ENCODE data around the gene SEMA4D. TPM values are rescaled to one million over a fixed set of nuclear protein-coding genes. Genes with fewer than 3 reads are reported as not detected.

SEMA4D gene
- total RNA-seq, 1 experiment from 2014 or later = 2.2 TPM

- in situ Hi-C loops (cut with HindIII; ENCODE audit: low sequenced_read_pairs) = no loop called here
- DNase-seq (ENCODE audit: low spot score) = peak; percentile 82
These were observed 33.9 kb upstream of the SEMA4D start for GRCh38 chr9:89531766-89532165.

GRCh38 chr9:89530726-89531125, 32.8 kb upstream of the SEMA4D start:
- no peak for DNase-seq (ENCODE audit: low spot score)
- in situ Hi-C loops (cut with HindIII; ENCODE audit: low sequenced_read_pairs) = no loop called here

GRCh38 chr9:89529243-89530035, 31.5 kb upstream of the SEMA4D start:
- no peak for DNase-seq (ENCODE audit: low spot score)
- in situ Hi-C loops (cut with HindIII; ENCODE audit: low sequenced_read_pairs) = no loop called here

DNA sequence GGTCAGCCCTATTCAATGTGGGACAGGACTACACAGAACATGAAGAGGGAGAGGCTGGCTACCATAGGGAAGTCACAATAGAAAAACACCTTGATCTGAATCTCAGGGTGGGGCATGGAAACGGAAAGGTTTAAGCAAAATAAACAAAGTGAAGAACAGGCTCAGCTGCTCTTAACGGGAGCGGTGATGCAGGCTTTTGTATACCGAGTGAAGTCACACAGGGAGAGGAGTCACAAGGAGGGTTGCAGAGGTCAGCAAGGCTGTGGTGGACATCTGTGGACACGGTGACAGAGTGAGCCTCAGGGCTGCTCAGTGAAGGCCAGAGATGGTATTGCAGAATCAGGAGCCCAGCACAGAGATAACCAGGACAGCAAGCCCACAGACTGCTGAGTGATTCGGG, 30.6 kb upstream of the SEMA4D start:
- no peak for DNase-seq (ENCODE audit: low spot score)
- in situ Hi-C loops (cut with HindIII; ENCODE audit: low sequenced_read_pairs) = no loop called here

DNA sequence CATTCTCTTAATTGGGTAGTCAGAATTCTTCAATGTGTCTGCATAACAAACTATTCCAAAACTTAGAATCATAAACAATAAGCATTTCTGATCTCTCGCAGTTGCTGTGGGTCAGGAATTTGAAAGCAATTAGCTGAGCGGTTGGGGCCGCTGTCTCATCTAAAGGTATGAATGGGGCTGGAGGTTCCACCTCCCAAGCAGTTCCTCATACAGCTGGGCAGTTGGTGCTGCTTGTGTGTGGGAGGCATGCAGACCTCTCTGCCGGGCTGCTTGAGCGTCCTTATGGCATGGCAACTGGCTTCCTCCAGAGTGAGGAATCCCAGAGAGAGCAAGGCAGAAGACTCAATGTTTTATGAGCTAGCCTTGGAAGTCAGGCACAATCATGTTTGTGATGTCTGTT, 30.2 kb upstream of the SEMA4D start:
- no peak for DNase-seq (ENCODE audit: low spot score)
- in situ Hi-C loops (cut with HindIII; ENCODE audit: low sequenced_read_pairs) = no loop called here

DNA sequence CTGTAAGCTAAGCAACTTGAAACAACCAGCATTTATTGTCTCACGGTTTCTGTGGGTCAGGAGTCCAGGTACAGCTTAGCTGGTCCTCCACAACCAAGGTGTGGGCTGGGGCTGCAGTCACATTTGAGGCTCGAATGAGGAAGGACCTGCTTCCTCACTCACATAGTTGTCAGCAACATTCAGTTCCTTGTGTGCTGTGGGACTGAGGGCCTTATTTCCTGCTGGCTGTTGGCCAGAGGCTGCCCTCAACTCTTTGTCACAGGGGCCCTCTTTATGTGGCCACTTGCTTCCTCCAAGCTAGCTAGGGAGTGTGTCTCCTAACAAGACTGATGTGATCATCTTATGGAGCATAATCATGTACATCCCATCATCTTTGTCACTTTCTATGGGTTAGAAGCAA, 29.2 kb upstream of the SEMA4D start:
- DNase-seq (ENCODE audit: low spot score) = no peak
- in situ Hi-C loops (cut with HindIII; ENCODE audit: low sequenced_read_pairs) = no loop called here

DNA sequence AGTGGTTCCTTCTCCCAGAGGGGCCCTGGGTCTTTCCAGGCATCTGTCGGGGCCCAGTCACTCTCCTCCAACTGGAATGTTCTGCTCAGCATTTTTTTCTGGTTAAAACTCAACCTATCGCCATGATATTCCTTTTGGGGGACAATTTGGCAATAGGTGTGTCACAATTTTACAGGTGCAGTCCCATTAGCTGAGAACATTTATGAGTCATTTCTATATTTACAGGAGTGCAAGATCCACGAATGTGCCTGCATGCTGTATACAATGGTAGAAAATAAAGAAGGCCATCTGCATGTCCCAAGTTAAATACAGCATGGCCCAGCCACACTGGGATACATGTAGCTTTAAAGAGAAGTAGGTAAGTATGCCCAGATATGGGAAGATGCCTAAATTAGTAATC, 28.8 kb upstream of the SEMA4D start:
- in situ Hi-C loops (cut with HindIII; ENCODE audit: low sequenced_read_pairs) = no loop called here
- DNase-seq (ENCODE audit: low spot score) = no peak

GRCh38 chr9:89525446-89526374, 27.8 kb upstream of the SEMA4D start:
- no peak for DNase-seq (ENCODE audit: low spot score)
- in situ Hi-C loops (cut with HindIII; ENCODE audit: low sequenced_read_pairs) = no loop called here

DNA sequence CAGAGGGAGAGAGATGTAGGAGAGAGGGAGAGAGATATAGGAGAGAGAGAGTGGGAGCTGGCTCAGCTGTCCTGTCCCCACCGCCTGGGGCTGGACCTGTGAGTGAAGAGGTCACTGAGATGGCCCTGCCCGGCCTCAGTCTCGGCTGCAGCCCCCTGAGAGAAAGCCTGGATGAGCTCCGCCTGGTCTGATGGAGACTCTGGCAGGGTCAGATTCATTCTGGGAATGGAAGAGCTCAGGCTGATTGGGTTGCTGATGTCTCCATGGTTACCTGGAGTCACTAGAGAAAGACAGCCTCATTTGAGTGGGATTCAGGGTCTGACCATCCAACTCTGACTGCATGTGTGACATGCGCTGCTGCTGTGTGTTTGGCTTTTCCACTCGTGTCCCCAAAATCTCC, 27.1 kb upstream of the SEMA4D start:
- DNase-seq (ENCODE audit: low spot score) = no peak
- in situ Hi-C loops (cut with HindIII; ENCODE audit: low sequenced_read_pairs) = no loop called here

GRCh38 chr9:89523948-89524347, 26.0 kb upstream of the SEMA4D start:
- DNase-seq (ENCODE audit: low spot score) = no peak
- in situ Hi-C loops (cut with HindIII; ENCODE audit: low sequenced_read_pairs) = no loop called here

DNA sequence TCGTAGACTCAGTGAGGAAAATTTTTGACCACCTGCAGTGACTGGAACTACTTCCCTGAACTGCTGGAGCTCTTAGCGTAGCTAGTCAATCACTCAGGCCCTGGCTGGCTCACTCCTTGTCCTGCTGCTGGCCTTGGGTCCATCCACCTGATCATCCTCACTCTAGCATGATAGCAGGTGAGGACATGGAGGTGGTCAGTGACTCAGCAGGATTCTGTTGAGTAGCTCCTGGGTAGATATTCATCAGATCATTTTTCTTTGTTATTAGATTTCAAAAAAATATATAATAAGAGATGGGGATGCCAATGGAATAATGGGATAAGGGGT, 25.0 kb upstream of the SEMA4D start:
- no peak for DNase-seq (ENCODE audit: low spot score)
- in situ Hi-C loops (cut with HindIII; ENCODE audit: low sequenced_read_pairs) = no loop called here

GRCh38 chr9:89522261-89522958, 24.5 kb upstream of the SEMA4D start:
- no peak for DNase-seq (ENCODE audit: low spot score)
- in situ Hi-C loops (cut with HindIII; ENCODE audit: low sequenced_read_pairs) = no loop called here

- in situ Hi-C loops (cut with HindIII; ENCODE audit: low sequenced_read_pairs) = no loop called here
- no peak for DNase-seq (ENCODE audit: low spot score)
These were observed 21.5 kb upstream of the SEMA4D start for GRCh38 chr9:89519366-89519805.

GRCh38 chr9:89518466-89519365, 20.8 kb upstream of the SEMA4D start:
- in situ Hi-C loops (cut with HindIII; ENCODE audit: low sequenced_read_pairs) = no loop called here

DNA sequence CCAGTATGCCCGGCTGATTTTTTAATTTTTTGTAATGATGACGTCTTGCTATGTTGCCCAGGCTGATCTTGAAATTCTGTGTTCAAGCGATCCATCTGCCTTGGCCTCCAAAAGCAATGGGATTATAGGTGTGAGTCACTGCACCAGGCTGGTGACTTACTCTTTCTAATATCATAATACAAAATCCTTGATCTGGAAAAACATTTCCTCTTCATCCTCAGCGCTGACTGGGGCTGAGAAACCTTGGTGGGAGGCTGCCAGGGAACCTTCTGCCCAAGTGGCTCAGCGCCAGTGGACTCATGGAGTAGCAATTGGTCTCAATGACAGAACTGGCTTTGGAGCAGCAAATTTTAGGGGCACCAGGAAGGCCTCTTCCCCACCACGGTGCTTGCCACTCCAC, 17.5 kb upstream of the SEMA4D start:
- in situ Hi-C loops (cut with HindIII; ENCODE audit: low sequenced_read_pairs) = no loop called here
- DNase-seq (ENCODE audit: low spot score) = peak; percentile 96

More at GRCh38 chr9:89518466-89519365, 20.8 kb upstream of the SEMA4D start:
- no peak for DNase-seq (ENCODE audit: low spot score)

DNA sequence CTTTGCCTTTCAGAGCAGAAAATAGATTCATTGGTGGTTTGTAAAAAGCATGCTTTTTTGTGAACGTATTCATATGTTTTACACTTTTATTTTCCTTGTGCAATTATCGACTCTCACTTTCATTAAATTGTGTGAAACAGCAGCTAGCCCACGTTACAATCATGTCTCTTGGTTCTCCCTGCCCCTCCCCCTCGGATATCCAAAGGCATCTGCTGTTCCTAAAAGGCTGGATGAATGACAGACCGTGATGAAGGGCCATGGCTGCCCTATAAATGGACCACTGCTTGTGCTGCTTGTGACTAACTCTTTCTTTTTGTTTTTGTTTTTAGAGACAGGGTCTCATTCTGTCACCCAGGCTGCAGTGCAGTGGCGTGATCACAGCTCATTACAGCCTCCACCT, 17.0 kb upstream of the SEMA4D start:
- DNase-seq (ENCODE audit: low spot score) = peak; percentile 55
- in situ Hi-C loops (cut with HindIII; ENCODE audit: low sequenced_read_pairs) = no loop called here

DNA sequence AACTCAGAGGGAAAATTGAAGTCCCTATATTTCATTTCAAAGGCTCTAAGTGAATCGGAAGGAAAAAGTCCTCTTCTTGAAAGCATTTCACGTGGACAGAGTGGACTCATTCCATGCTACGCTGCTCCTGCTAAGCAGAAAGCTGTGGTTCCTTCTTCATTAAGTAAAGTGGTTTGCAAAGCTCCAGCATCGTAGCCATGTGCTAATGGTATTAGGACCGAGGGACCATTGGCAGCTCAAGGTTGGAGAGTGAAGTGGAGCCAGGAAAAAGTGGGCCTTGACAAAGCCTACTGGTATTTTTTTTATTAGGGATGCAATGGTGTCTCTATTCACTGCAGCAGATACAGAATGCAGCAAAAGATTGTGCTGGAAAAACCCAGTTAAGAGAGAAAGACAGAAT, 16.4 kb upstream of the SEMA4D start:
- in situ Hi-C loops (cut with HindIII; ENCODE audit: low sequenced_read_pairs) = no loop called here
- peak; percentile 37 for DNase-seq (ENCODE audit: low spot score)

DNA sequence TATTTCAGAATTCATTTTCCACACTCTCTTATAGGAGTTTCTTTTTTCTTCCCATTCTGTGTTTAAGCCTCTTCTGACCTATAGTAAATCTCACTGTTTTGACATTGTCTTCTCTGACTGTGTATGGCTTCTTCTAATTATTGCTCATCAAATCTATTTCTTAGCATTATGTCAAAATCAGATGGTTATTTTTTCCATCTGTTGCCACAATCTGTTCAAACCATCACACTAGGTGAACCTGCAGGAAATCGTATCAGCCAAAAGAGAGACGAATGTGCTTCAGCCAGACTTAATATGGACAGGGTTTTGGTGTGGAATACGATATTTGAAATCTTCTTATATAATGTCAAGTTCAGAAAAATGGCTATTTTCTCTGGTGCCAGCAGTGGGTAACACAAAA, 15.9 kb upstream of the SEMA4D start:
- in situ Hi-C loops (cut with HindIII; ENCODE audit: low sequenced_read_pairs) = no loop called here
- DNase-seq (ENCODE audit: low spot score) = peak; percentile 95

DNA sequence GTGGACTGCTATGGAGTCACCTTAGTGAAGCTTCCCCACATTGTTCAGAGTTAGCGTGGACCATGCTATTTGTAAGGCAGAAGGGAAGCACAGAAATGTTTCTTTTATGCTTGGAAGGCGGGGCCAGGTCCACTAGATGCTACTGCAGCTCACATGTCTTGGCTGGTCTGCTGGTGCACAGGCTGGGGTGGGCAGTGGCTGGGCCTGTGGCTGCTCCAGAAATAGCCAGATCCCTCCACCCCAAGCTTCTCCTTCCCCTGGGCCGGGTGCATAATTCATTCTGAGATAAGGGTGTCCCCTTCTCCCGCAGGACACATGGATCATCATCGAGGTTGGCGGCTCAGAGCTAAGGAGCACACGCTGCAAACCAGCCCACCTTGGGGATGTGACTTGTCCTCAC, 14.5 kb upstream of the SEMA4D start:
- in situ Hi-C loops (cut with HindIII; ENCODE audit: low sequenced_read_pairs) = no loop called here
- DNase-seq (ENCODE audit: low spot score) = no peak

Data from G401 (cell line).